Mucosa of rectum (tissue), 2 donors: ENCODE data around the gene HYKK.
"Not testable (repeated sequence)": the region's sequence is repeated elsewhere in the genome, so short reads cannot be mapped to it uniquely, and the experiment has no call there.

Experiments
- H3K27ac ChIP-seq, 2 donors: one replicate each; pipeline ENCODE4 v1.7.0; 2013; ENCODE audit warnings: inconsistent platforms in 2 of 2, low read depth in 2 of 2, low read length in 2 of 2
- H3K27me3 ChIP-seq, 2 donors: one replicate each; pipeline ENCODE4 v1.7.0; 2013; ENCODE audit warnings: low read length in 2 of 2; ENCODE audit not compliant: control insufficient read depth in 2 of 2, insufficient read depth in 2 of 2
- H3K36me3 ChIP-seq, 2 donors: one replicate each; pipeline ENCODE4 v1.7.0; 2013; ENCODE audit warnings: low read length in 2 of 2; ENCODE audit not compliant: control insufficient read depth in 2 of 2, insufficient read depth in 2 of 2
- H3K4me1 ChIP-seq, 2 donors: one replicate each; pipeline ENCODE4 v1.7.0; 2013; ENCODE audit warnings: low read length in 2 of 2, mild to moderate bottlenecking in 1 of 2; ENCODE audit not compliant: control insufficient read depth in 2 of 2, insufficient read depth in 2 of 2
- H3K4me3 ChIP-seq, 2 donors: one replicate each; pipeline ENCODE4 v1.7.0; 2013; ENCODE audit warnings: low read length in 2 of 2
- H3K9ac ChIP-seq, 2 donors: one replicate each; pipeline ENCODE4 v1.7.0; 2013; ENCODE audit warnings: low read length in 2 of 2, low read depth in 1 of 2, mild to moderate bottlenecking in 1 of 2
- H3K9me3 ChIP-seq, 2 donors: one replicate each; pipeline ENCODE4 v1.7.0; 2013; ENCODE audit warnings: low read length in 2 of 2; ENCODE audit not compliant: control insufficient read depth in 2 of 2
- donor health status: healthy.
- donor health status: Normal muscosa, but diverticular disease.

Gene HYKK

DNA sequence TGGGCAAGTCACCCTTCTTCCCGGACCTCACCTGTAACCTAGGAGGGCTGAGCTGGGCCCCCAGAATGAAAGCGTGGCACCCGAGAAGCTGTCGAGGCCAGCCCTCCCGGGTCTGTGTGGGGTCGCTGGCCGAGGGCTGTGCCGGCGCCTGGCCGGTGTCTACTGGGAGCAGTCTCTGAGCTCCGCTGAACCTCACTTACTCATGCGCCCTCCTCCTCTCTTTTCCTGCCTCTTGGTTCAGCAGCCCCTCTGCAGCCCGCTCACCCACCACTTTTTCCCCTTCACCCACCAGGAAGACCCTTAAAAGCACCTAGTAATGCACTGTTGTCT is 419 bp downstream of the HYKK start:
- Histone ChIP-seq H3K36me3 (no peaks in the 10 kb centered on the region), H3K27me3 (no peaks in the 10 kb centered on the region), H3K27ac (peak overlapping the region; percentile 48 to 65), H3K4me3 (peak overlapping the region; percentile 90 to 92), H3K4me1 (peaks cover 6 to 7% of the 10 kb centered on the region in 2 donors), H3K9me3 (no peaks in the 10 kb centered on the region), H3K9ac (peak overlapping the region; percentile 77 to 81)

DNA sequence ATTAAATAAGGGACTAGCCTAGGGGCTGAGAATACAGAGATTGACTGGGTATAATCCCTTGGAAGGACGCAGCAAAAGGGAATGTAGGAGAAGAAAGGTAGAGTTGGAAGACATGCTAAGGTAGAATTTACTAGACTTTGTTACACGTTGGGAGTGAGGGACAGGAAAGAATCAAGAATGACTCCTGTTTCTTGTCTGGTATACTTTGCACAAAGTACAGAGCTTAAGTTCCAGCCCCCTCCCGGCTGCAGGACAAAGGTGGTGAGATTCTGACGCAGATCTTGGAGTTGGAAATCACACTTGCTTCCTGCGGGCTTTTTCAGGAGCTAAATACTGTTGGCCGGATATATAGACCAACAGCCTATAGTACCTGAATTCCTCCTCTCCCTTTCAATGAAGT is 895 bp downstream of the HYKK start:
- Histone ChIP-seq H3K27ac (no peak overlapping the region), H3K4me3 (peak overlapping the region; percentile 90 to 92), H3K27me3 (no peaks in the 10 kb centered on the region)

DNA sequence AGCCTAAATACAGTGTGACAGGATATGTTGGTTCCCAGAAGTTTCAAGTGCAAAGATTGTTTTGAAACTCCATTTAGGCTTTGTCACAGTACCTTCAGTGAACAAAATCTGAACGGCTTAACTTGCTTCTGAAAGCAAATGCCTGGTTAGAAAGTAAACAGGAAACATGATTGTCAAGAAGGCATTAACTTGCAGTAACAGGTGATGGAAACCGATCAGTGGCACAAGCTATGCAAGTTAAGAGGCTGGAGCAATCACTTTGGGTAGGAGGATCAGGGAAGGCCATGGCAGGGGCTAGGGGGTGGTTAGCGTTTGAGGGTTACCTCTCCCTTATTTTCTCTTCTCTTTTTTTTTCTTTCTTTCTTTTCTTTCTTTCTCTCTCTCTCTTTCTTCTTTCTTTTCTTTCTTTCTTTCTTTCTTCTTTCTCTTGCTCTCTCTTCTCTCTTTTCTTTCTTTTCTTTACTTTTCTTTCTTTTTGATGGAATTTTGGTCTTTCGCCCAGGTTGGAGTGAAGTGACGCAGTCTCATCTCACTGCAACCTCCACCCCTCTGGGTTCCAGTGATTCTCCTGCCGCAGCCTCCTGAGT is 2.4 kb downstream of the HYKK start:
- no peak overlapping the region for H3K9ac ChIP-seq
- peaks cover 6 to 7% of the 10 kb centered on the region in 2 donors for H3K4me1 ChIP-seq
- no peaks in the 10 kb centered on the region for H3K9me3 ChIP-seq
- no peaks in the 10 kb centered on the region for H3K27me3 ChIP-seq
- peaks cover 0 to 2% of the 10 kb centered on the region in 2 donors for H3K36me3 ChIP-seq
- no peak overlapping the region for H3K4me3 ChIP-seq
- H3K27ac ChIP-seq, result no peak overlapping the region

More for the DNA sequence above, 895 bp downstream of the HYKK start:
- Histone ChIP-seq H3K4me1 (peaks cover 6 to 7% of the 10 kb centered on the region in 2 donors), H3K9me3 (no peaks in the 10 kb centered on the region), H3K36me3 (no peaks in the 10 kb centered on the region), H3K9ac (peak overlapping the region; percentile 36 to 81)

DNA sequence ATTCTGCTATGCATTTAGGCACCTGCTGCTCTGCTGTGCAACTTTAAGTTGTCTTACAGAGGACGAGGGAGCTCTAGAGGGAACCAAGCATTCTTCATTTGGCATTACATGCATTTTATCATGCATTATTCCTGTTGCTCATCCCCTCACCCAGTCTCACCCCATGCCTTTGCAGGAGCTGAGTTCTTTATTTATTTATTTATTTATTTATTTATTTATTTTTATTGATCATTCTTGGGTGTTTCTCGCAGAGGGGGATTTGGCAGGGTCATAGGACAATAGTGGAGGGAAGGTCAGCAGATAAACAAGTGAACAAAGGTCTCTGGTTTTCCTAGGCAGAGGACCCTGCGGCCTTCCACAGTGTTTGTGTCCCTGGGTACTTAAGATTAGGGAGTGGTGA is 12.7 kb downstream of the HYKK start:
- not testable (repeated sequence) for H3K4me3 ChIP-seq, H3K27me3 ChIP-seq, H3K9me3 ChIP-seq, H3K27ac ChIP-seq, H3K36me3 ChIP-seq, H3K4me1 ChIP-seq, H3K9ac ChIP-seq

DNA sequence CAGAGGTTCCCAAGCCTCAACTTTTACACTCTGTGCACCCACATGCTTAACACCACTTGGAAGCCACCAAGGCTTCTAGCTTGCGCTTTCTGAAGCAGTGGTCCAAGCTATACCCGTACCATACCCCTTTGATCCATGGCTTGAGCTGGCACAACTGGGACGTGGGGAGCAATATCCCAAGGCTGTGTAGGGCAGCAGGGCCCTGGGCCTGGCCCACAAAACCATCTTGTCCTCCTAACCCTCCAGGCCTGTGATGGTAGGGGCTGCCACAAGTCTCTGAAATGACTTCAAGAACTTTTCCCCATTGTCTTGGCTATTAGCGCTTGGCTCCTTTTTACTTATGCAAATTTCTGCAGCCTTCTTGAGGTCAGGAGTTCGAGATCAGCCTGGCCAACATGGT is 16.9 kb downstream of the HYKK start:
- Histone ChIP-seq H3K9me3 (no peaks in the 10 kb centered on the region), H3K27ac (no peak overlapping the region), H3K9ac (no peak overlapping the region), H3K36me3 (no peaks in the 10 kb centered on the region), H3K4me1 (no peaks in the 10 kb centered on the region), H3K27me3 (no peaks in the 10 kb centered on the region), H3K4me3 (no peak overlapping the region)

DNA sequence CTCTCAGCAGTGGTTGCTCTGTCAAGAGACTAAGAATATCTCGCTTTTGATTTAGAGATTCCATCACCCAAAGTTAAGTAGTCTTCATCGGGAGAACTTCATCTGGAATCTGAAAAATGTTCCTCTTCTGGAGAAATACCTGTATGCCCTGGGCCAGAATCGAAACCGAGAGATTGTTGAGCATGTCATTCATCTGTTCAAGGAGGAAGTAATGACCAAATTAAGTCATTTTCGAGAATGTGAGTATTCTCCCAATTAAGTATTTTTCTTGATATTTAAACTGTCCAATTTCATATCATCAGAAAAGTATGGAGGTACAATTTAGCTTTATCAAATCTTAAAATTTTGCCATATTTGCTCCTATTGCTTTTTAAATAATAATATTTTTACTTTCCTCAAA is 19.9 kb downstream of the HYKK start:
- H3K9ac ChIP-seq, result no peak overlapping the region
- H3K36me3 ChIP-seq, result no peaks in the 10 kb centered on the region
- no peak overlapping the region for H3K27ac ChIP-seq
- no peaks in the 10 kb centered on the region for H3K27me3 ChIP-seq
- no peaks in the 10 kb centered on the region for H3K4me1 ChIP-seq
- H3K9me3 ChIP-seq, result no peaks in the 10 kb centered on the region
- no peak overlapping the region for H3K4me3 ChIP-seq

DNA sequence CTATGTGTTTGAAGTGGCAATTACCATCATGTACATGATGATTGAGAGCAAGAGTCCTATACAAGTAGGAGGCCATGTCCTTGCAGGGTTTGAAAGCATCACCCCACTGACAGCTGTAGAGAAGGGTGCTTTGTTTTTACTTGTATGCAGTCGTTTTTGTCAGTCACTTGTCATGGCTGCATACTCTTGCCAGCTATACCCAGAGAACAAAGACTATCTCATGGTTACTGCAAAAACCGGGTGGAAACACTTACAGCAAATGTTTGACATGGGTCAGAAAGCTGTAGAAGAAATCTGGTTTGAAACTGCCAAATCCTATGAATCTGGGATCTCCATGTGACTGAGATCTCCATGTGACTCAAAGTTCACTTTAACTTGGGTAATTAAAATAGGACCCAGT is 26.0 kb downstream of the HYKK start:
- H3K4me3 ChIP-seq, result no peak overlapping the region
- H3K4me1 ChIP-seq, result no peaks in the 10 kb centered on the region
- H3K27me3 ChIP-seq, result no peaks in the 10 kb centered on the region
- H3K36me3 ChIP-seq, result no peaks in the 10 kb centered on the region
- H3K9ac ChIP-seq, result no peak overlapping the region
- no peak overlapping the region for H3K27ac ChIP-seq
- no peaks in the 10 kb centered on the region for H3K9me3 ChIP-seq

DNA sequence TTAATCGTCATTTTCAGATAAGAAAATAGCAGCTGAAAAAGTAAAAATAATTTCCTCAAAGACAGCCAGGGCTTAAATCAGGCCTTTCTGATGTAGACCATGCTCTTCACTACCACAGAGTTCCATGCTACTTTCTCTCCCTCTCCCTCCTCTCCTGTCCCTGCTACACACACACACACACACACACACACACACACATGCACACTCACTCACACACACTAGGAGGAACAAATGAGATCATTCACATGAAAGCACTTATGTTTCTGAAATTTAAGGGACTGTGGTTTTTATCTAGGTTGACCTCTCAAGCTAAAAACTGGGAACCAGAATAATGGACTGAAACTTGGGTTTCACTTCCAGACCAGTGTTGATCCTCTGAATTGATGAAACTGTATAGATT is 28.8 kb downstream of the HYKK start:
- Histone ChIP-seq H3K9me3 (no peaks in the 10 kb centered on the region), H3K9ac (no peak overlapping the region), H3K4me1 (peaks cover 0 to 4% of the 10 kb centered on the region in 2 donors), H3K27ac (no peak overlapping the region), H3K36me3 (no peaks in the 10 kb centered on the region), H3K4me3 (no peak overlapping the region), H3K27me3 (no peaks in the 10 kb centered on the region)

DNA sequence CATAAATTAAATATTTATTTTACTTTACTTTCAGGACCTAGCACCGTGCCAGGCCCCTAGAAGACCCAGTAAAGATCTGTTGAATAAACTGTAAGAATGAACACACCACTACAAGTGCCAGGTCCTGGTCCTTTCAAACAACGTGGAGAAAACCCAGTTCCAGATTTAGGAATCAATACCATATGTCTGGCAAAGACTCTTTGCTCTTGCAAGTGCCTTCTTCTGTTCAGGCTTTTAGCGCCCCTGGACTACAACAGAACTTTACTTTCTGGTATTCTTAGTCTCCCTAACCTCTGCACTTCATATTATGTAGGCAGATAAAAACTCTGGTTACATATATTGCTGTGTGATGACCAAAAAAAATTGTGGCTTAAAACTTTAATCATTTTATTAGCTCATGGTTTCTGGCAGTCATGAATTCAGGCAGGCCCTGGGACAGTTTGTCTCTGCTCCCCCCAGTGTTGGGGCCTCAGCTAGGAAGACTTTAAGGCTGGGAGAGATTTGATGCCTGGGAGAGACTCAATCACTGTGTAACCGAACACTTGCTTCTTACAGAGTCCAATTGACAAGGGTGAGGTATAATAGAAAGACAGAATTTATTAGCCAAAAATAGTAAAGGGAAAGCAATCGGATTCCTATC is 30.0 kb downstream of the HYKK start:
- peaks cover 0 to 2% of the 10 kb centered on the region in 2 donors for H3K36me3 ChIP-seq
- no peak overlapping the region for H3K27ac ChIP-seq
- H3K27me3 ChIP-seq, result no peaks in the 10 kb centered on the region
- no peak overlapping the region for H3K9ac ChIP-seq
- peaks cover 3 to 11% of the 10 kb centered on the region in 2 donors for H3K4me1 ChIP-seq
- no peak overlapping the region for H3K4me3 ChIP-seq
- no peaks in the 10 kb centered on the region for H3K9me3 ChIP-seq

DNA sequence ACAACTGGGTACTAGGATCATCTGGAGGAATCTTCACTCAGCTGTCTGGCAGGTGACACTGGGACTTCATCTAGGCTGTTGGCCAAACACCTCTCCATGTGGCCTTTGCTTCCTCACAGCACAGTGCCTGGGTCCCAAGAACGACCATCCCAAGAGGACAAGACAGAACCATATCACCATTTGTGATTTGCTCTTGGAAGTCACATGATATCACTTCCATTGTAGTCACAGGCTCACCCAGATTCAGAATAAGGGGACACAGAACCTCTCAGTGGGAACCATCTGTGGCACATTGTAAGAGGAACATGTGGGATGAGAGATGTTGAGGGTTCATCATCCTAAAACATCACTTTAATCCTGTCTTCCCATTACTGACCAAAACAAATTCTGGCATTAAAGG is 31.0 kb downstream of the HYKK start:
- H3K27ac ChIP-seq, result no peak overlapping the region
- H3K9me3 ChIP-seq, result no peaks in the 10 kb centered on the region
- H3K27me3 ChIP-seq, result no peaks in the 10 kb centered on the region
- peaks cover 3 to 11% of the 10 kb centered on the region in 2 donors for H3K4me1 ChIP-seq
- peaks cover 0 to 10% of the 10 kb centered on the region in 2 donors for H3K36me3 ChIP-seq
- no peak overlapping the region for H3K9ac ChIP-seq
- H3K4me3 ChIP-seq, result no peak overlapping the region
